ENCODE measurements around the gene ANXA8L1.
"Not testable (repeated sequence)": the region's sequence is repeated elsewhere in the genome, so short reads cannot be mapped to it uniquely, and the experiment has no call there.

Gene ANXA8L1

DNA sequence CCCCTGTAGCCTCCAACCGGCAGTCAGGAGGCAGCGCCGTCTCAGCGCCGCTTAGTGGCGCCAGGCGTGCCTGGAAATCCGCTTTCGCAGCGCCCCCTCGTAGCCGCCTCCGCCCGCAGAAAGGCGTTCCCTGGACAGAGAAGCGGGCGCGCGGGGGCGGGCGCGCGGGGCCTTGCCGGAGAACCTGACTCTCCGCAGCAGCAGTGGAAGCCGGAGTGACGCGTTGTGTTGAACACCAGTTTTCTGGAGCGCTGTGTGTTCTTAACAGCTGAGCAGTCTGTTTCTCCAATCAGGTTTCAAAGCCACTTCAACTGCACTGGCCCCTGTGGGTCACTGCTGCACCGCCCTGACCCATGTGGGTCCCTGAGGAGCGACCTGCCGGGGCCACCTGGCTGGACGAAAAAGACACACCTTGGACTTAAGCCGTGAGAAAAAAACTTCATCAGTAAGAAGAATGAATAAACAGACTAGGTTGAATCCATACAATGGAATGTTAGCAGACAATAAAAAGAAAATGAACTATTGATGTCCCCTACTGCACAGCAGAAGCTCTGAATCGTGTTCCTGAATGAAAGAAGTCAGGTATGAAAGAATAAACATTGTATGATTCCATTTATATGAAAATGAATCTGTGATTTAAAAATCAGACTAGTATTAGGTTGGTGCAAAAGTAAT lies 22.8 kb downstream of the ANXA8L1 start:
- DNase-seq (ENCODE audit: low read depth) = peak; percentile 62

DNA sequence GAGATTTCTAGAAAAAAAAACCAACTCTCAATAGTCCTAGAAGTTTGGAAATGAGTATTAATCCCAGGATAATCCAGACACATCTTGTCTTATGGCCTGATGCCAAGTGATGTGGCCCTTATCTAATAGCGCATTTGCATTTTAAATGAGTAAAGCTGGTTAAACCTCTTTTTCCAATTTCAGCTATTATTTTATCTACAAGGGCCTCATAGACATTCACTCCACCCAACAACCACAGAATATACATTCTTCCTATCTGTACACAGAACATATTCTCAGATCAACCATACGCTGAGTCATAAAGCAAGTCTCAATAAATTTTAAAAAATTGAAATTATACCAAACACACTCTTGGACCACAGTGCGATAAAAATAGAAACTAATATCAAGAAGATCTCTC lies 34.0 kb downstream of the ANXA8L1 start:
- not testable (repeated sequence) for DNase-seq (ENCODE audit: low read depth)

DNA sequence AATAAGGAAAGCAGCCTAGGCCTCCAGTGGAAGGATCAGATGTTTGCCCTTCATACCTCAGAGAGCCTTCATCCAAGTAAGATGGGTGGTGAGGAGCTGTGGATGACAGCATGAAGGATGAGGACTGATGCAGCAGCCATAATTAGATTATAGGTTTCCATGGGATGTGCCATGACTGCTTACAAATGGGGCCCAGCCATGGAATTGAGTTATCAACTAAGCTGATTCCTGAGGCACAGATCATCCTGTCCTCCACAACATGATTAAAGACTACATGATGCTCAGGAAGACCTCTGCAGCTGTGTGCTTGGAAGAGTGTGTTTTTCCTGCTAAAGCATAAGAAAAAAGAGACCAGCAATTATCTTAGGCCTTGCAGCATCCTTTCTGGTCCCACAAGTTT lies 35.5 kb downstream of the ANXA8L1 start:
- DNase-seq (ENCODE audit: low read depth) = not testable (repeated sequence)

DNA sequence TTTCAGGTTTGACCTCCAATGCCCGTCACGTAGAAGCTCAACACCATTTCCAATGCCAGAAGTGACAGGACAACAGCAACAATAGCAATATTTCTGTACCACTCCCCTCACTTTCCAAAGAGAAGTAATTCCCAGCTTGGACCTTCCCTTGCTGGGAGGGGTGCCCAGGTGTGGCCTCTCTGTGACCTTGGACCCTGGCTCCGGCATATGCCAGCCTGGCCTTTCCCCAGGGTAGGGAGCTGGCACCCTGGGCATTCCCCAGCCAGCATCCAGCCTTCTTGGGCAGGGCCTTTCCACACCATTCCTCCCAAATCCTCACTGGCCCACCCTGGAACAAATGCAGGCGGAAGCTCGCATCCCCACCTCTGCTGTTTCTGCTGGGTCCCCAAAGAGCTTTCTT lies 37.1 kb downstream of the ANXA8L1 start:
- DNase-seq (ENCODE audit: low read depth) = not testable (repeated sequence)

DNA sequence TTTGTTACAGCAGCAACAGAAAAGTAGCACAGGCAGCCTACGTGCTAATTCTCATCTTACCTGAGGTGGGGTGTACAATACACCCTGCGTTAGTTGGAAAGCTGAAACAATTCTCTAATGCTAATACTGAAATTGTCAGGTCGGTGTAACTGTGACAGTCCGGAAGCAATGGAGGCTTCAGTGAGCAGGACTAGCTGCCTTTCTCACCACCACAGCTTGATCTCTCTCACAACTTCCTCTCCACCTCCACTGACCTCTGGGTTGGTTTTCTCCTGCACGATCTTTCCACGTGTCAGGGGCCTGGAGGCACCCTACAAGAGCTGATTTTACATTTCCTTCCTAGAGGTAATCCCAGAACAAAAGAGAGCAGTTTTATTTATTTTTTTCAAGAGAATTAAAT lies 39.7 kb downstream of the ANXA8L1 start:
- not testable (repeated sequence) for DNase-seq (ENCODE audit: low read depth)

DNA sequence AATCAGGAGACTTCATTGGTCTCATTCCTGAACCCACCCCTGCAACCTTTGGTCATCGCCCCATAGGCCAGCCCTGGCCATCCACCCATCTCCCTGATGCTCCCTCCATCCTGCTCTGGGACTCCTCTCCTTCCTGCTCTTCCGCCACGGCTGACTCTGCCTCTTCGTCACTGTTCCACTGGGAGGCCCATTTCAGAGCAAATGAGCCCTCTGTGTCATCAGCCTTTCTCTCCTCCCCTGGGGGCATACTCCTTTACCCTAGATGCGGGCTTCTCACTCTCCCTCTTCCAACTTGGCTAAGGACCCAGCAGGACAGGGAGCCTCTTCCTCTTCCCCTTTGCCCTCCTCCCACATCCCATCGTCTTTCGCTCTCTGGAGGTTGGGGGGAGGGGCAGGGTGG lies 42.7 kb downstream of the ANXA8L1 start:
- not testable (repeated sequence) for DNase-seq (ENCODE audit: low read depth)

DNA sequence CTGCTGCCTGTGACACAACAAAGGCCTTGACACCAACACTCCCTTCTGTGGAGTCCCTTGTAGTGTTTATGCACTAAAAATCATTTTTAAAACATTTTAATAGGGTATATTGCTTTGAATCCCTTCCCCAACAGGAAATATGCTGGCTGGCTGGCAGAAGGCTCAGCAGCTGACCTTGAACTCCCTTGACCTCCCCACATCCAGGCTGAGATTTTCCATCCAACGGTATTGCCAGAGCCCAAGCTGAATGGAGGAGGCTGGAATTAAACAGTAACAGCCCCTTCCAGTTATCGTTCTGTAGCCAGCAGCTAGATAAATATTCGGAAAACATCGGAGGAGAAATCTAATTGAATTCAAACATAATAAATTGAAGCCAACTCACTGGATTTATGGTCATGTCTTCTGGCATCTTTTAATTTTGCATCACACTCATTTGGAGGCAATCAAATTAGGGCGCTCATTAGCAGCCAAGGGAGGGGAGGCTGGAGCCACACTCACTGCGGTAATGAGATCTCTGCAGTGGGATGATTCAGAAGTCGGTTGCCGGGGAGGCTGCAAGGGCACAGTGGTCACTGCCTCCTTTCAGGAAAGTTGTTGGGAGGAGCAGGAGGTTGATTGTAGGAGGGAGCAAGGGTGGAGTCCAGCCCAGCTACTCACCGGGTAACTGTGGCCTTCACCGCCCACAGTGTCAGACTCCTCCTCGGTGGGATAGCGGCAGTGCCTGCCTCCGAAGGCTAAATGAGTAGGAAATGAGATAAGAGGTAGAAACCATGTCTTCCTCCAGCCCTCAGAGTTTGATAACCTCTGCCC lies 44.2 kb downstream of the ANXA8L1 start:
- DNase-seq (ENCODE audit: low read depth) = peak; percentile 19

DNA sequence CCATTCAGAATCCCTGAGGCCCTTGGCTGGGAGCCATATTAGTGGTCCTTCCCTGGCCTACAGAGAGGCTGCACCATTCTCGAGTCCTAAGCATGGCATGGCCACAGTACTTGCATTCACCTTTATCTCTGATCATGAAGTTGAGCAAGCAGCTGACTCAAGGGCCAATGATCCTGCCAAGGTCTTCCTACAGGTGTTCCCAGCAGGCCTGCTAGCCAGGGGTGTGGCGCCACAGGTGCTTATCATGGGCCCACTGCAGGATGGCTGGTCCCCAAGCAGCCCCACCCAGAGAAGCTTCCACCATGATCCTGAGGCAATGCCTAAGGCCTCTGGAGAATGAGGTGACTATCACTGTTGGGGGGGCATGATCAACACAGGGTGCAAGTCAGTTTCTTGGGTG lies 48.0 kb downstream of the ANXA8L1 start:
- not testable (repeated sequence) for DNase-seq (ENCODE audit: low read depth)

DNA sequence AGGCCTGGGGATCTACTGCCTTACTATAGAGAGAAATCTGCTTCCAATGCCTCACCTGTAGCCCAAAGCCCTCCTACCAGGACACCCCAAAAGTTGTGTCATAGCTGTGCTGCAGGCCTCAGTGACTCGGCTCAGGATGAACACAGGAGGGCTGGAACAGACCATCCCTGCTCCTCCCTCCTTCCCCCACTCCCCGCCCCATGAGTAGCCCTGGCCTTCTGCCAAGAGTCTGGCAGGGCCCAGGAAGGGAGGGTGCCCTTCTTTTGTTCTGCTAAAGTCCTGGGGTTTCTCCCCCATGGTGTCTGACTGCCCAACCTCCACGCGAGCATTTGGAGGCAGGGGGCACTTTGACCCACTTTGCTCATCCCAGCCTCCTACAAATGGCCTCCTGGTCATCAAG lies 65.4 kb downstream of the ANXA8L1 start:
- DNase-seq (ENCODE audit: low read depth) = not testable (repeated sequence)
